CD4-positive, alpha-beta T cell (primary cell): Measurements from ENCODE around the gene CDK7. TPM values are rescaled to one million over a fixed set of nuclear protein-coding genes. Genes with fewer than 3 reads are reported as not detected.

Source experiments
- ATAC-seq: fragments of 200-7000 bp; cut with Tn5 transposase; one replicate; pipeline ENCODE4 v1.10.0; 2022; ENCODE audit warnings: mild to moderate bottlenecking; ENCODE audit not compliant: poor library complexity
- CTCF ChIA-PET: fragments of 350-600 bp; sonication (Branson Sonifier 250); formaldehyde crosslinking; loops from one replicate; lab custom pipeline; 2021; ENCODE audit warnings: antibody characterized with exemption, inconsistent platforms; lab: Charles Lee
- POLR2A ChIA-PET: fragments of 350-600 bp; sonication (Branson Sonifier 250); formaldehyde crosslinking; loops from one replicate; lab custom pipeline; 2021; ENCODE audit warnings: antibody characterized with exemption, inconsistent platforms; lab: Charles Lee
- DNase-seq, 14 experiments: peaks; one replicate each; pipeline ENCODE4 v3.0.0-alpha.2; 2013 to 2020; ENCODE audit warnings: mixed read lengths in 2 of 14
- H3K27ac ChIP-seq, 2 donors: one replicate each; pipeline versions ENCODE4 v1.5.1 to v1.7.0; 2013; ENCODE audit warnings: low read length in 2 of 2, low read depth in 1 of 2, mild to moderate bottlenecking in 1 of 2
- H3K27me3 ChIP-seq, 2 experiments: 1 replicate in 1 of 2; 2 replicates in 1 of 2; pipeline versions ENCODE4 v1.6.1 to v1.7.0; 2013; ENCODE audit warnings: low read length in 2 of 2, control low read depth in 1 of 2, mild to moderate bottlenecking in 1 of 2, moderate library complexity in 1 of 2; ENCODE audit not compliant: insufficient read depth in 2 of 2, control insufficient read depth in 1 of 2
- H3K36me3 ChIP-seq: one replicate; pipeline ENCODE4 v1.6.1; 2013; ENCODE audit warnings: low read length, control low read depth; ENCODE audit not compliant: insufficient read depth
- H3K4me1 ChIP-seq: one replicate; pipeline ENCODE4 v1.6.1; 2013; ENCODE audit warnings: low read length, control low read depth; ENCODE audit not compliant: insufficient read depth
- H3K4me3 ChIP-seq: one replicate; pipeline ENCODE4 v1.5.1; 2013; ENCODE audit warnings: mild to moderate bottlenecking, low read length, moderate library complexity
- H3K9me3 ChIP-seq, 2 experiments: 1 replicate in 1 of 2; 2 replicates in 1 of 2; pipeline versions ENCODE4 v1.6.1 to v1.7.0; 2013; ENCODE audit warnings: low read length in 2 of 2, mild to moderate bottlenecking in 2 of 2, control low read depth in 1 of 2, moderate library complexity in 1 of 2; ENCODE audit not compliant: control insufficient read depth in 1 of 2, insufficient read depth in 1 of 2
- H3K27ac Mint-ChIP-seq: one replicate; pipeline ENCODE4 v1.8.0; 2020; ENCODE audit warnings: mixed read lengths
- H3K27me3 Mint-ChIP-seq: one replicate; pipeline ENCODE4 v1.8.0; 2021; ENCODE audit warnings: mixed read lengths
- H3K36me3 Mint-ChIP-seq: one replicate; pipeline ENCODE4 v1.8.0; 2021; ENCODE audit warnings: low read depth, mixed read lengths
- H3K4me1 Mint-ChIP-seq: one replicate; pipeline ENCODE4 v1.8.0; 2021; ENCODE audit warnings: low read depth, mixed read lengths
- H3K4me3 Mint-ChIP-seq: one replicate; pipeline ENCODE4 v1.8.0; 2020; ENCODE audit warnings: mild to moderate bottlenecking, mixed read lengths
- H3K9me3 Mint-ChIP-seq: one replicate; pipeline ENCODE4 v1.8.0; 2020; ENCODE audit warnings: mixed read lengths
- CTCF ChIP-seq: fragments of 200-600 bp; IDR thresholded peaks from one replicate; pipeline ENCODE4 v1.8.0; 2022; ENCODE audit warnings: antibody characterized with exemption, mild to moderate bottlenecking
- intact Hi-C, 2 experiments: fragments of 100-400 bp; cut with DNase I in 1 of 2; cut with micrococcal nuclease in 1 of 2; formaldehyde crosslinking; loops; one replicate each; pipeline versions ENCODE4 v1.15.1 to v1.9.0; 2023 to 2025; cut with DNase I, micrococcal nuclease
- total RNA-seq, 174 experiments: library from RNA in 2 of 174; stranded (reverse) in 2 of 174; gene quantifications; one replicate each; pipeline ENCODE4 v1.2.3 and lab custom pipeline; 2021 to 2026

CDK7 gene
- total RNA-seq, 2 experiments from 2014 or later = 30.1 to 33.0 TPM

GRCh38 chr5:69213513-69214215 lies 21.0 kb upstream of the CDK7 start:
- DNase-seq (no peak), ATAC-seq (no peak)
- H3K27ac Mint-ChIP-seq = no peak overlapping the region
- Histone ChIP-seq H3K27ac (no peak overlapping the region), H3K27me3 (no peaks in the 10 kb centered on the region), H3K4me3 (no peak overlapping the region), H3K4me1 (peaks cover 5% of the 10 kb centered on the region), H3K36me3 (peaks cover 2% of the 10 kb centered on the region), H3K9me3 (no peaks in the 10 kb centered on the region)
- H3K4me1 Mint-ChIP-seq = peaks cover 23% of the 10 kb centered on the region
- ChIA-PET CTCF (no interaction called here), POLR2A (no interaction called here)
- H3K4me3 Mint-ChIP-seq = no peak overlapping the region
- peaks cover 13% of the 10 kb centered on the region for H3K36me3 Mint-ChIP-seq
- intact Hi-C loops = loop anchor here in 1 of 2 experiments (10.0 kb wide), 1 partner anchor 49 kb away; the partner anchor contains the start of gene CCNB1
- TF ChIP-seq CTCF = no peak
- H3K27me3 Mint-ChIP-seq = no peaks in the 10 kb centered on the region
- H3K9me3 Mint-ChIP-seq = no peaks in the 10 kb centered on the region

DNA sequence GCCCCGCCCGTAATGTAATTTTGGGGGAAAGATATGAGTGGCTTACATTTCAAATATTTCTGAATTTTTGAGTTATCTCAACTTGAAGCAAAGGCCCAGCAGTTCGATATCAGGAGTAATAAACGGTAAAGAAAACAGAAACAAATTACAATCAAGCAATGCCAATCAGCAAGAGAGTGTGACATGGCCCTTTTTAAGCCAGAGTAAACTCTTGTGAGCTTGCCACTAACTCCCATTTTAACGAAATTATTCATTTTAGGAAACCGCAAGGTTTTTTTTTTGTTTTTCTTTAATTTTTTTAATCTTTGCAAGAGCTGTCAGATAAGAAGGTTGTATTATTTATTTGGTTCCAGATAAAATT lies 17.6 kb upstream of the CDK7 start:
- intact Hi-C loops = loop anchor here (1.0 to 10.0 kb wide), 5 partner anchors 17 to 152 kb away; partner anchors contain the start of genes CDK7 (in 2 of the 2), CENPH (in 2 of the 2), AK6 (in 1 of the 2) and CCDC125 (in 1 of the 2)
- Mint-ChIP-seq H3K36me3 (peaks cover 16% of the 10 kb centered on the region), H3K27me3 (no peaks in the 10 kb centered on the region), H3K9me3 (no peaks in the 10 kb centered on the region), H3K4me1 (peaks cover 33% of the 10 kb centered on the region), H3K4me3 (peak overlapping the region; percentile 95), H3K27ac (peak overlapping the region; percentile 98)
- peaks cover 0 to 3% of the 10 kb centered on the region in 2 experiments for H3K9me3 ChIP-seq
- ChIA-PET CTCF (interaction anchor here (1.1 to 1.5 kb wide), 2 partner anchors 17 to 124 kb away, joined by 4 to 8 read pairs; partner anchors contain the start of genes CDK7 and SLC30A5), POLR2A (interaction anchor here (0.6 to 3.3 kb wide), 5 partner anchors 17 to 945 kb away, joined by 3 to 24 read pairs (median 5); partner anchors contain the start of gene CDK7)
- no peaks in the 10 kb centered on the region for H3K27me3 ChIP-seq
- peak overlapping the region; percentile 89 for H3K4me3 ChIP-seq
- H3K36me3 ChIP-seq = peaks cover 3% of the 10 kb centered on the region
- no peak for TF ChIP-seq CTCF
- H3K27ac ChIP-seq = no peak overlapping the region
- peaks cover 5% of the 10 kb centered on the region for H3K4me1 ChIP-seq
- DNase-seq = peak in 1 of 14 experiments; percentile 13
- no peak for ATAC-seq

- Histone ChIP-seq H3K4me1 (peaks cover 5% of the 10 kb centered on the region), H3K4me3 (peak overlapping the region; percentile 89), H3K27ac (peak overlapping the region; percentile 88 to 93), H3K36me3 (peaks cover 3% of the 10 kb centered on the region), H3K9me3 (peaks cover 0 to 3% of the 10 kb centered on the region in 2 experiments), H3K27me3 (no peaks in the 10 kb centered on the region)
- CTCF ChIA-PET = interaction anchor here (1.1 to 1.5 kb wide), 3 partner anchors 17 to 124 kb away, joined by 4 to 8 read pairs (median 6); partner anchors contain the start of genes CDK7 and SLC30A5
- Mint-ChIP-seq H3K9me3 (no peaks in the 10 kb centered on the region), H3K4me3 (peak overlapping the region; percentile 95), H3K4me1 (peaks cover 36% of the 10 kb centered on the region), H3K36me3 (peaks cover 20% of the 10 kb centered on the region), H3K27me3 (no peaks in the 10 kb centered on the region), H3K27ac (peak overlapping the region; percentile 98)
- ATAC-seq (peak; percentile 91), DNase-seq (peak; percentile 85 to 99 (median 94))
- POLR2A ChIA-PET = interaction anchor here (0.6 to 3.3 kb wide), 7 partner anchors 16 to 945 kb away, joined by 3 to 24 read pairs (median 4); partner anchors contain the start of gene CDK7
- intact Hi-C loops = loop anchor here (1.0 to 10.0 kb wide), 5 partner anchors 16 to 151 kb away; partner anchors contain the start of genes CDK7 (in 2 of the 2), CENPH (in 2 of the 2), AK6 (in 1 of the 2) and CCDC125 (in 1 of the 2)
- no peak for TF ChIP-seq CTCF
Observed at GRCh38 chr5:69217548-69218526, 16.8 kb upstream of the CDK7 start.
